GM18858 (cell line): ENCODE data around the gene ADAMTS16.

Experiments used
- ATAC-seq: cut with Tn5 transposase; IDR thresholded peaks from one replicate; pipeline ENCODE4 v1.9.1; 2021; ENCODE audit not compliant: unreplicated experiment

Gene ADAMTS16

DNA sequence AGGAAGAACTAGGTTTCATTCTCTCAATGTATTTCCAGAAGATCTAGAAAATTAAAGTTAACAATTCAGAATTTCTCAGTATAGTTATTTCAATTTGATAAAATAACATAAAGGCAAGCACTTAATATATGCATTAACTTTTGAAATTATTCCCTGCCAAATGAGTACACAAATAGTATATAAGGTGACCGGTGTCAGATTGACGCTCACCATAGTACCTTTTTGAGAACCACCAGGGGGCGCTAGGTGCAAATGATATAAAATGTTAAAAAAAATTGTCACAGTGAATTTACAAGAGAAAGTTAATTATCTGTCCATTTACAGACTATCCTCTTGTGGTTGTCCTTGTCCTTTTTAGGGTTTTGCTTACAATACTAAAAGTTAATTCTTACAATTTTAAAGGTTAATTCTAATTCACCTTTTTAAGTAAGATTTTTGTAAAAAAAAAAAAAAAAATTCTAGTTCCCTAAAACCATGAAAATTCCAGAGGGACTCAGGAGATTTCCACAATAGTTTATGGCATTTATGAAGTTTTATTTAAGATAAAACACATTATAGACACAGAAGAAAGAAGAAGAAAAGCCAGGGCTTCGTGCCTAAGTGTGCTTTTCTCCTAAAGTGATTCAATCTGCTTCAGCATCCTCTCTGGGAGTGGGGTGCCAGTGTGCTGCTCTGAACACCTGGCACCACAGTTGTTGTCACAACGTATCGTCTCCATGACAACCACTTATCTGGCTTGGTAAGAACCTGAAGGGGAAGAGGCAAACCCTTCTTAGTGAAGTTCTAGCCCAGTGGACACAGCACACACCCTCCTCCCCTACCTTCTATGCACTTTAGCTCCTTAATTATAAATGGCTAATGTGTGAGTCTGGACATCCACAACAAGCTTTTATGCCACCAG lies 1.7 kb downstream of the ADAMTS16 start:
- ATAC-seq = peak; percentile 45

DNA sequence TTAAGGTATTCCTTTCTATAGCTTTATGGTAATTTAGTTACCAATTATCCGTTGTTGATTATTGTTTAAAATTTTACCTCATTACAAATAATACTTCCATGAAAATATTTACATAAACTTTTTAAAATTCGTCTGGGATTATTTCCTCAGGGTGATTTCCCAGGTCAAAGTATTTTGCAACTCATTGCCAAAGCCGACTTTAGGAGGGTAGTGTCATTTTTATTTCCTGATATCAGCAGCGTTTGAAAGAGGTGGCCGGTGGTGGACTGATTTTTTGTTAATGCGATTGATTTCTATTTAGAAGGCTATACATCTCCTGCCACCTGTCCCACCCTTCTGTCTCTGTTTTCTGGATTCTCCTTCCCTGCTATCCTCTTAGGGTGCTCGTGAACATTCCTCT lies 4.3 kb downstream of the ADAMTS16 start:
- no peak for ATAC-seq

DNA sequence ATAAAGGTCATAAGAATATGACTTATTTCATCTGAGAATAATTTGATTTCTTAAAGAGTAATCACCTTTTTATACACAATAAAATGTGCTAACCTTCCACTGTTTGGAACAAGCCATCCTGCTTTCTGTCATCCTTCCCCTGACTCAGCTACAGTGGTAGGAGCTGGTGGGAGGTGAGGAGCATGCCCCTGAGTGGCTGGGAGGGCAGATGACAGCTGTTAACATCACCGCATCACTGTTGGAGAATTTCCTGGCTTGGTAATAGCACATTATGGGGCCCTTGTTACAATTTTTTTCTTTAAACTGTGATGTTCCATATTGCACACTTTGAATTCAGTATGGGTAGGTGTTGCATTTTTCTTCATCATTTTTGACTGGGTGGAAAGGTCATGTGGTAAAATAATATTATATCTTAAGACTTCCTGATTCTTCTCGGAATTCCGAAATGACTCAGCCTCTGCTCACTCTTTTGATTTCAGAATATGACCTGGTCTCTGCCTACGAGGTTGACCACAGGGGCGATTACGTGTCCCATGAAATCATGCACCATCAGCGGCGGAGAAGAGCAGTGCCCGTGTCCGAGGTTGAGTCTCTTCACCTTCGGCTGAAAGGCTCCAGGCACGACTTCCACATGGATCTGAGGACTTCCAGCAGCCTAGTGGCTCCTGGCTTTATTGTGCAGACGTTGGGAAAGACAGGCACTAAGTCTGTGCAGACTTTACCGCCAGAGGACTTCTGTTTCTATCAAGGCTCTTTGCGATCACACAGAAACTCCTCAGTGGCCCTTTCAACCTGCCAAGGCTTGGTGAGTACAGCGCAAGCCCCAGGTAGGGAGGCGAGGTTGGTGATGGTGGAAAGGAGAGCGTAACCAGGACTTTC lies 5.8 kb downstream of the ADAMTS16 start:
- no peak for ATAC-seq

DNA sequence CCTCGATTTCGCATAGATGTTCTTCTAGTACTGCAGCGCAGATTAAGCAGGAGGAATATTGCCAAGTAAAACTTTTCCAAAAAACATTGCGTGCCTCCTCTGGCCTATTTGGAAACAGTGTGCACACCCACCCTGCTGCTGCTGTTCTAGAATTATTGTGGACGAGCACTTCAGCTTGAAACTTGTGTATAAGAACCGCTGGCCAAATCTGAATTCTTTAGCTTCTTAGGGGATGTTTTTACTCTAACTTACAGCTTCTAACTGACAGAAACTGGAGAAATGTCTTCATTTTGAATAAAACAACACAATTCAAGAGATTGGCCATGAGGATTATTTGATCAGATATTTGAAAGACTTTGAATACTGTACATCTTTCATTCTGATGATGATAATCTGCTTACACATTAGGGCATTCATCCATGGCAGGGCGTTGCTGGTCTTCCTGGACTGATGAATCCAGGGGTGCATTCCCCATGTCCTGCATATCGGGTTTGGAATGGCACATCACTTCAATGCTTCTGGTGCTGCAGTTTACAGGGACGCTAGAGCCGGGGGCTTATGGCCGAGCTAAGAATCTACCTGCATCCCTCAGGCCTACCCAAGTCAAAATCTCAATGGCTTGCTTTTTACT lies 6.5 kb downstream of the ADAMTS16 start:
- no peak for ATAC-seq

DNA sequence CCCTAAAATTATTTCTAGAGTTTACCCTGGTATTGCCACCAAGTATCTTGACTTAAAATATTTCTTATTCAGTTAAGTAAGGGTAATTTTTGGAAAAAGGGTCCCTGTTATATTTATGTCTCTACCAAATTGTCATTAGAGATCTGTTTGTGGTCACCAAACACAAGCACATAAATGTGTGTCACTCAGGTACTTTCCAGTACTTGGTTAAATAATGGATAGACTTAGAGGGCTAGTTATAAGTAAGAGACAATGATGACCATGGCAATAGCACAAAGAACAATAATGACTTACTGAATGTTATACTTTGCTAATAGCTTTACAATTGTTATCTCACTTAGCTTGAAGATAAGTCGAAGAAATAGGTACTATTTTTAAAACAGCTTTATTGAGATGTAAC lies 9.0 kb downstream of the ADAMTS16 start:
- ATAC-seq = no peak

DNA sequence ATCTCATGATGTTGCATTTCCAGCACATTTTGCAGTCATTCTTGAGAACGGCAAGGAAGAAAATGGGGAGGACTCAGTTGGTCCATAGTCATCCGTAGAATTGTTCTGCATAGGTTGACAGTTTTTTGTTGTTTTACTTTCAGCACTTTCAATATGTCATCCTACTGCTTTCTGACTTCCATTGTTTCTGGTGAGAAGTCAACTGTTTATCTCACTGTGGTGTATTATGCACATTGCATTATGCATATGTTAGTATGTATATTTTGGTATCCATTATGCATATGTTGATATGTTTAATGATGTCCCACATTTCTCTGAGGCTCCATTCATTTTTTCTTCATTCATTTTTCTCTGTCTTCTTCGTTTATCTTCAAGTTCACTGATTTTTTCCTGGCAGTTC lies 10.5 kb downstream of the ADAMTS16 start:
- ATAC-seq = no peak

DNA sequence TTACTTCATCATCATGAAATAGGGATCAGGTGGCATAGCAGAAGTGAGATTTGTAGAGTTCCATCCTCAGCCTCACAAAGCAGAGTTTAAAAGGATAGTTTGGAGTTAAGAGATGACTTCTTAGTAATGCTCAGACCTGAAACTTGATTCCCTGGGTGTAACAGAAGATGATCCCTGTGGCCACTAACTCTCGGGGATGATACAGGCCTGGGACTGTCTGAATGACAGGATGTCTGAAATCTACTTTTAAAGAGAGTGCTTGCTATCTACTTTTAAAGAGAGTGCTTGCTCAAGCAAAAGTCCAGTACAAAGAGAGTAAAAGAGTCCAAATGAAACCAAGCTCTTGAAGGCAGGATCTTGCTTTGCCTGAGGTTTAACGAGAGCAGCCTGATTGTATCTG lies 14.6 kb downstream of the ADAMTS16 start:
- no peak for ATAC-seq

DNA sequence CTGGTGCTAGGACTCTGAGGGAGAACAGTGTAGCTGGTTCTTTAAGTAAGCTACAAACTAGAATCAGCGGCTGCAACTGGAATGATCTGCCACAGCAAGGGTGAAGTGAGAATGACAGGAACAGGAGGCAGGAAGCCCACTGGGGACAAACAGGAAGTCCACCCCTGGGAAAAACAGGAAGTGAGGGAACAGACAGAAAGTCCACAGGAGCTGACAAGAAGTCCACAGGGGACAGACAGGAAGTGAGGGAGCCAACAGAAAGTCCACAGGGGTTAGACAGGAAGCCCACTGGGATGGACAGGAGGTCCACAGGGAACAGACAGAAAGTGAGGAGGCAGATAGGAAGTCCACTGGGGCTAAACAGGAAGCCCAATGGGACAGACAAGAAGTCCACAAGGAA lies 15.5 kb downstream of the ADAMTS16 start:
- no peak for ATAC-seq

DNA sequence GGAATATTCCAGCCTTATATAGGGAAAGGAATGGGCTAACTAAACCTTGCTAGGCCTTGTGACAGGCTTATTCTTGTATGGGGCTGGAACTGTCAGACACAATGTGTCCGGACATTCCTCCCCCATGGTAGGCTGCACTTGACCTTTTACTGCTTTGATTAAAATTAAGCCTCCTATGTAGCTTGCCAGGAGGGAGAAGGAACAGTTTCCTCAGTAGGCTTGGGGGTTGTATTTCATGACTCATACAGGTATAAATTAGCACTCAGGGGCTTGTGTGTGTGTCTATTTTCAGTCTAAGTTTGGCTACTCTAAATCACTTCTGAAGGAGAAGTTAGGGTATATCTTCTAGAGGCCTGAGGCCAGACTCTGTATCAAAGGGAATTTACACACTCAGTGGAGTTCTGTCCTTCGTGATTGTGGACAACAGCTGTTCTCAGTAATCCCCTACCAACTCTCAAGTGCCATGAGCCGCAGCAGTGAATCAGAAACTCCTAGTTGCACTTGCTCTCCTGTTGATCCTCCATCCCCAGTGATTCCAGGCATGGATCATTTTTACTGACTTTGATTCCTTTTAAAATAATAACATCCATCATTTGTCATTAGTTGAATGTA lies 16.4 kb downstream of the ADAMTS16 start:
- ATAC-seq = no peak

DNA sequence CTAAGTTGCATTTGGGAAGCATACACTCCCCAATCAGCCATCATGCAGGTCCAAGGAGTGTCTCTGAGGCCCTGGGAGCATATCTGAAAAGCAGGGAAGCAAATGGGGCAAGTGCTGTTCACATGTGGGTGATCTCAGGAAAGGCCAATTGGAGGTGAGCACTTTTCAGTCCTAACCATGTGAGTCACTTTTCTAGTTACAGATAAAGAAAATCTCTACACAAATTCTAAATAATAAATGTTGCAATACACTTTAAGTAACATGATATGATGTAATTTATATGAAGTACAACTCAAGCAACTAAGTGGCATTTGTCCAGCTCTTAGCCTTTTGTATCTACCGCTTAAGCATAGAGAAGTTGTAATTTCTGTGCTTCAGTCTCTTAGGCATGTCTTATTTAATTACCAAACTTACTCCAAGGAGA lies 18.4 kb downstream of the ADAMTS16 start:
- ATAC-seq = no peak

DNA sequence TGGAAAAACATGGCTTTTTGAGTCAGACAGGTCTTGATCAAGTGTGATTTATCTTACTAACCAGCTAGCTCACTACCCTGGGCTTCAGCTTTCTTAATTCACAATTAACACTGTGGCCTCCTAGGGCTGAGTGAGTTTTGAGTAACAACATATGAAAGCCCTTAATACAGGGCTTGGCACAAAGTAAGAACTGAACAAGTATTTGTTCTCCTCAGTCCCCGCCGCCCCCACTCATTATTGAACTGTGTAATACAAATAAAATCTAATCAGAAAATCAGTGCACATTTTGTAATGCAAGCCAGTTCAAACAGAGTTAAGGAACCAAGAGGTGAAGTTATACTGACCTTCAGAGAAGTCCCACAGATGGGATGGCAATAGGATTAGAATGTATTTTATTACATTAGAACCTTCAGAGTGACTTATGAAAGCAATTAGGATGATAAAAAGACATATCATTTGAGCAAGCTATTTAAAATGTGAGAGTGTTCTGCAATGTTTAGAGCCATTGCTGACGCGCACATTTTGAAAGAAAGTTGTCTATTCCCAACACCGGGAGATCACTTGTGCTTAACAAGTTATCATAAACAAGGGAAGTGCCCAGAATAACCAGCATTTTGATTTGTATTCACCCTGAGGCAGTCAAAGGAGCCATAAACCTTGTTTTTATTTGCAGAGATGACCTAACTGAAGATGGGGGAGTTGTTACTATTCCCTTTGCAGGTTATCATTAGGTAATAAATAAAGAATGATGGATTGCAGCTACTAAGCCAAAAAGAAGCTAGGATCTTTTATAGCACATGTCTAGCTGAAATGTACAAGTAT lies 19.4 kb downstream of the ADAMTS16 start:
- ATAC-seq = no peak

DNA sequence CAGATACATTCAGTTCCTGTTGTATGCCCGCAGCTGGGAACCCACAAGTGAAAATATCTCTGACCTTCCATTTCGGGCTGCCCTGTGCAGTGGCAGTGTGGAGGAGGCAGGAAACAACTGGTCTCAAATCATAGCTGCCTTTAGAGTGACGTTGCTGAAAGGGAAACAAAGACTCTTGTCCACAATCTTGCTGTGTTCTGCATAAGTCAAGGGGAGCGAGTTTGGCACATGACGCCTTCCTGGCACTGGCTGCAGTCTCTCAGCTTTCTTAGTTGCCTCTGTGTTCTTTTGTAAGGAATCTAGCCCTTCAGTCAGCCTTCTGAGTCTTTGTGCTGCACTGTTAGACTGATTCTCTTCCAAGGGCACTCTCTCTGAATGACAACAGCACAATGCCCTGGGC lies 24.0 kb downstream of the ADAMTS16 start:
- no peak for ATAC-seq

DNA sequence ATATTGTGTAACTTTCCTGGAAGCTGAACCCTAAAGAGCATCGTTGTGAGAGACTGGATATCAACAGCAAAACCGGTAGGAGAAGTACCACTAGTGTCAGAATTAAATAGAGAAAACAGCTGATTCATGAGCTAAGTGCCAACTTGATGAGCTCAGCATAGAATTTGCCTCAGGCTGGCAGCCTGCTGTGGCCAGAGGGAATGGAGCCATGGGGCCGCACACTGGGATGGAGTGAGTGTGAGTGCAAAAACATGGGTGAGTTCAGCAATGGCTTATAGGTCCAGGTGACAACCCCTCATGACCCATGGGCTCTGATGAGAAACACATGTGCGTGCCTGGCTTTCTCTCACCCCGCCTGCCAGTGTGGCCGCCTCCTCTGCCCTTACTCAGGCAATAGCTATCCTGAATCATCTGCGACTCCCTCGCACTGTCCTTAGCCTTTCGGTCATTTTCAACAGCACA lies 25.4 kb downstream of the ADAMTS16 start:
- ATAC-seq = no peak

DNA sequence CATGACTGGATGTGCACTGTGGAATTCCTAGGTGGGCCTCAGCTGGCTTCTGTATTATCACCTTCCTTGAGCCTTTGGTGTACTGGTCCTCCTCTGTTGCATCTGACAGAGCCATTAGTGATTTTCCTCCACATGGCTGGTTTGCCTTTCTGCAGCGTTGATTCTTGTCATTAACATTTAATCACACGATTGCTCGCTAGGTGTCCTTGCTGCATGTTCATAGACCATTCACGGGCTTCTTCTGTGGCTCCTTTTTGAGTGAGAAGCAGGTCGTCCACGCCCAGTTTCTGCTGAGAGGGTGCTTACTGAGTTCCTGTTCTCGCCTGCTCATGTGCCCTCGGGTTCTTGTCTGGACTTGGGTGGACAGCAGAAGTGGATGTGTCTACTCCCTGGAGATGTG lies 29.3 kb downstream of the ADAMTS16 start:
- no peak for ATAC-seq

DNA sequence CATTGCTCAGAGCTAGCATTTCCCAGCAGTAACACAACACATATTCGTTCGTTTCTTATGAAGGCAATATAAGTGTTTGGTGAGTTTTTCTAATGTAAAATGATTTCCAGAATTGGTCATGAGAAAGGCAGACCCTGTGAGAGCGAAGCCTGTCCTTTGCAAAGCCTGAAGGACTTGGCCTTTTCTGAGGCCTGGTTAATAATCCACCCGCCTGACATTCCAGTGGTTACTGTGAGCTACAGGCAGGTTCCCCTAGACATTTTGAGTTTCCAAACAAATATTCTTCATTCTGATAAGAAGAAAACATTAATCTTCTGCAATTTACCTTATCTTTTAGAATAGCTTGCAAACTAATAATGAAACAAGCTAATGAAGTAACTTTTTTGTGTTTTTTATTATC lies 38.0 kb downstream of the ADAMTS16 start:
- ATAC-seq = no peak

DNA sequence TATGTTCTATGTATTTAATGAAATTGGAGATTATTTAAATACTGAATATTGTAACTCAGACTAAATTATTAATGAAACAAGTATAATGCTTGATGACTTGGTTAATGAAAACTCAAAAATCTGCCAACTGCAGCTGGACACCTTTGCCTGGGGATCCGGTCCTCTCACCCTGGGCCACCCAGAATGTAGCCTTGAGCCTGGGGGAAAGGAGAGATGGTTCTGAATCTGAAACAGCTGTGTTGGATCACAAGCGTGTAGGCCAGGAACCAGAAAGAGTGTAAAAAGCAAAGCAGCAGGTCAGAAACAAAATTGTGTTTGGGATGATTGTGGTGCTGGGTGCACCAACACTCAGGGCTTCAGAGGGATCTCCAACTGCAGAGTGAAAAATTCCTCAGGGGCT lies 38.5 kb downstream of the ADAMTS16 start:
- ATAC-seq = no peak

DNA sequence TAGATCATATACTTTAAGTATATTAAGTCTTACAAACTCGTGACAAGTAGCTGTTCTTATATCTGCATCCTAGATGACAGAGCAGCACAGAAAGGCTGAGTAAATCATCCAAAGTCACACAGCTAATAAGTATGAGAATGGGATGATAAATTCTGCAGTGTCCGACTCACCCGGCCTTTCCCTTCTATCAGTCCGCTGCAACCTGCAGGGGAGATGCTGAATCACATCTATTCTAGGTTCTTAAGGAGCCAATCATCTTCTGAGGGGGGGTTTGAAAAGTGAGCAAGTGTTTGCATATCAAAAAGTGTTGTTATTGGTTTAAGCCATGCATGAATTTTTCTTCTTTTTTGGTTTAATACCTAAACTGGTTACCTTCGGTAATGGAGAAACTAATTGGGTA lies 38.9 kb downstream of the ADAMTS16 start:
- ATAC-seq = no peak

DNA sequence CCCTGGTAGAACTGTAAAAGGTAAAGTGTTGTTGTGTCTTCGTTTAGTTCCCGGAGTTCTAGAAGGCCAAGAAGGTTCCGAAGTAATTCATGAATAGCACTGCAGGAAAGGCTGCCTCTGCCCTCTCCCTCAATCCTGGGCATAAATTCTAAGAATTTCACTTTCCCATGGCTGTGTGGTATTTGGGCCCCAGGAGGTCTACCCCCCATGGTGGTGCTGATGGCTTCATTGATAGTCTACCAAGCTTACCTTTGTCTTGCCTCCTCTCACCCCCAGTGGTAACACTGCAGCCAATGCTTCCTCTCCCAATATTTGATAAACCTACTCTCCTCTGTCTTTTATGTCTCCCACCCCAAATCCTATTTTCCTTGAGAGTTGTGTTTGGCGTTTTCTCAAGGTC lies 39.5 kb downstream of the ADAMTS16 start:
- no peak for ATAC-seq

DNA sequence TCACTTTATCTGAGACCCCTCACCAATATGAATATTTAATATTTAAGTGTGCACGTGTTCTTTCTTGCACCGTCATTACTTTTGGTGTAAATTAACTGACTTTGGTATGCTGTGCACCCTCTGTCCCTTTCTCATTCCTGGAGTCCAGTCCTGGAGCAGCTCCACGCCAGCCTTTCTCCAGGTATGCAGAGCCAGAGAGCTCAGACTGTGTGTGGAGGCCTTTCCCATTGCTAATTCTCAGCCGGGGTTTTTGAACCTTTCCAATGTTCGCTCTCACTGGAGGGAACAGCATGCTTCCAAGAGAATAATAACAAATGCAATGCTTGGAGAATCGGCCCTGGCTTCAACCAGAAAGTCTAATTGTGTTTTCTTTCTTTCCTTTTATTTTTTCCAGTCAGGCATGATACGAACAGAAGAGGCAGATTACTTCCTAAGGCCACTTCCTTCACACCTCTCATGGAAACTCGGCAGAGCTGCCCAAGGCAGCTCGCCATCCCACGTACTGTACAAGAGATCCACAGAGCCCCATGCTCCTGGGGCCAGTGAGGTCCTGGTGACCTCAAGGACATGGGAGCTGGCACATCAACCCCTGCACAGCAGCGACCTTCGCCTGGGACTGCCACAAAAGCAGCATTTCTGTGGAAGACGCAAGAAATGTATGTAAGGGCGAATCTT lies 41.7 kb downstream of the ADAMTS16 start:
- ATAC-seq = no peak
